Activated naive CD8-positive, alpha-beta T cell (primary cell): ENCODE data around the gene GPC1.

Experiments
- H3K27ac Mint-ChIP-seq: one replicate; pipeline ENCODE4 v1.8.0; 2021; ENCODE audit warnings: mixed read lengths
- H3K27me3 Mint-ChIP-seq: one replicate; pipeline ENCODE4 v1.8.0; 2021; ENCODE audit warnings: mixed read lengths
- H3K36me3 Mint-ChIP-seq: one replicate; pipeline ENCODE4 v1.8.0; 2021; ENCODE audit warnings: mixed read lengths
- H3K4me1 Mint-ChIP-seq: one replicate; pipeline ENCODE4 v1.8.0; 2021; ENCODE audit warnings: low read depth, mixed read lengths
- H3K4me3 Mint-ChIP-seq: one replicate; pipeline ENCODE4 v1.8.0; 2021; ENCODE audit warnings: mild to moderate bottlenecking, mixed read lengths
- H3K9me3 Mint-ChIP-seq: one replicate; pipeline ENCODE4 v1.8.0; 2021; ENCODE audit warnings: low read depth, mixed read lengths

Gene GPC1

GRCh38 chr2:240465765-240466578 lies 30.5 kb downstream of the GPC1 start:
- H3K4me3 Mint-ChIP-seq: no peak overlapping the region
- H3K36me3 Mint-ChIP-seq: no peaks in the 10 kb centered on the region
- no peaks in the 10 kb centered on the region for H3K27me3 Mint-ChIP-seq
- H3K4me1 Mint-ChIP-seq: no peaks in the 10 kb centered on the region
- no peaks in the 10 kb centered on the region for H3K9me3 Mint-ChIP-seq
- H3K27ac Mint-ChIP-seq: no peak overlapping the region

GRCh38 chr2:240466579-240467148 lies 31.2 kb downstream of the GPC1 start:
- Mint-ChIP-seq H3K4me3 (no peak overlapping the region), H3K36me3 (peaks cover 2% of the 10 kb centered on the region), H3K4me1 (no peaks in the 10 kb centered on the region), H3K27ac (no peak overlapping the region), H3K27me3 (no peaks in the 10 kb centered on the region), H3K9me3 (no peaks in the 10 kb centered on the region)

GRCh38 chr2:240467149-240467642 lies 31.7 kb downstream of the GPC1 start:
- Mint-ChIP-seq H3K27me3 (no peaks in the 10 kb centered on the region), H3K4me1 (no peaks in the 10 kb centered on the region), H3K36me3 (peaks cover 2% of the 10 kb centered on the region), H3K9me3 (no peaks in the 10 kb centered on the region), H3K27ac (no peak overlapping the region), H3K4me3 (no peak overlapping the region)

GRCh38 chr2:240467659-240468302 lies 32.3 kb downstream of the GPC1 start:
- H3K27me3 Mint-ChIP-seq: no peaks in the 10 kb centered on the region
- no peaks in the 10 kb centered on the region for H3K9me3 Mint-ChIP-seq
- no peak overlapping the region for H3K27ac Mint-ChIP-seq
- no peak overlapping the region for H3K4me3 Mint-ChIP-seq
- no peaks in the 10 kb centered on the region for H3K4me1 Mint-ChIP-seq
- H3K36me3 Mint-ChIP-seq: peaks cover 4% of the 10 kb centered on the region

GRCh38 chr2:240468303-240469238 lies 33.1 kb downstream of the GPC1 start:
- Mint-ChIP-seq H3K9me3 (peaks cover 5% of the 10 kb centered on the region), H3K27me3 (no peaks in the 10 kb centered on the region), H3K27ac (no peak overlapping the region), H3K36me3 (peaks cover 9% of the 10 kb centered on the region), H3K4me1 (no peaks in the 10 kb centered on the region), H3K4me3 (no peak overlapping the region)

- no peaks in the 10 kb centered on the region for H3K27me3 Mint-ChIP-seq
- no peak overlapping the region for H3K27ac Mint-ChIP-seq
- peaks cover 8% of the 10 kb centered on the region for H3K9me3 Mint-ChIP-seq
- H3K4me3 Mint-ChIP-seq: no peak overlapping the region
- peaks cover 12% of the 10 kb centered on the region for H3K36me3 Mint-ChIP-seq
- no peaks in the 10 kb centered on the region for H3K4me1 Mint-ChIP-seq
Observed at GRCh38 chr2:240469239-240469636, 33.8 kb downstream of the GPC1 start.

- H3K36me3 Mint-ChIP-seq: peaks cover 14% of the 10 kb centered on the region
- H3K27ac Mint-ChIP-seq: no peak overlapping the region
- H3K27me3 Mint-ChIP-seq: no peaks in the 10 kb centered on the region
- no peaks in the 10 kb centered on the region for H3K4me1 Mint-ChIP-seq
- H3K9me3 Mint-ChIP-seq: peaks cover 8% of the 10 kb centered on the region
- H3K4me3 Mint-ChIP-seq: no peak overlapping the region
Observed at GRCh38 chr2:240469740-240470139, 34.3 kb downstream of the GPC1 start.

GRCh38 chr2:240472078-240472790 lies 36.8 kb downstream of the GPC1 start:
- Mint-ChIP-seq H3K27me3 (no peaks in the 10 kb centered on the region), H3K4me3 (no peak overlapping the region), H3K4me1 (no peaks in the 10 kb centered on the region), H3K36me3 (peaks cover 18% of the 10 kb centered on the region), H3K9me3 (peaks cover 10% of the 10 kb centered on the region), H3K27ac (no peak overlapping the region)

GRCh38 chr2:240473211-240473610 lies 37.7 kb downstream of the GPC1 start:
- Mint-ChIP-seq H3K4me3 (no peak overlapping the region), H3K27ac (no peak overlapping the region), H3K4me1 (no peaks in the 10 kb centered on the region), H3K36me3 (peaks cover 20% of the 10 kb centered on the region), H3K9me3 (peaks cover 10% of the 10 kb centered on the region), H3K27me3 (no peaks in the 10 kb centered on the region)

GRCh38 chr2:240477916-240478315 lies 42.5 kb downstream of the GPC1 start:
- Mint-ChIP-seq H3K27ac (no peak overlapping the region), H3K9me3 (peaks cover 10% of the 10 kb centered on the region), H3K4me1 (no peaks in the 10 kb centered on the region), H3K4me3 (no peak overlapping the region), H3K36me3 (peaks cover 21% of the 10 kb centered on the region), H3K27me3 (no peaks in the 10 kb centered on the region)

GRCh38 chr2:240478346-240479110 lies 43.1 kb downstream of the GPC1 start:
- peaks cover 6% of the 10 kb centered on the region for H3K9me3 Mint-ChIP-seq
- no peaks in the 10 kb centered on the region for H3K4me1 Mint-ChIP-seq
- H3K4me3 Mint-ChIP-seq: no peak overlapping the region

GRCh38 chr2:240479111-240479501 lies 43.6 kb downstream of the GPC1 start:
- Mint-ChIP-seq H3K36me3 (peaks cover 13% of the 10 kb centered on the region), H3K9me3 (peaks cover 3% of the 10 kb centered on the region), H3K27me3 (no peaks in the 10 kb centered on the region), H3K27ac (no peak overlapping the region), H3K4me1 (no peaks in the 10 kb centered on the region), H3K4me3 (no peak overlapping the region)

More at GRCh38 chr2:240478346-240479110, 43.1 kb downstream of the GPC1 start:
- Mint-ChIP-seq H3K27me3 (no peaks in the 10 kb centered on the region), H3K27ac (no peak overlapping the region), H3K36me3 (peaks cover 17% of the 10 kb centered on the region)

GRCh38 chr2:240480834-240481623 lies 45.6 kb downstream of the GPC1 start:
- peaks cover 14% of the 10 kb centered on the region for H3K36me3 Mint-ChIP-seq
- no peaks in the 10 kb centered on the region for H3K4me1 Mint-ChIP-seq
- no peaks in the 10 kb centered on the region for H3K9me3 Mint-ChIP-seq
- H3K27me3 Mint-ChIP-seq: no peaks in the 10 kb centered on the region
- H3K27ac Mint-ChIP-seq: no peak overlapping the region
- no peak overlapping the region for H3K4me3 Mint-ChIP-seq
